Nephron progenitor cell (in vitro differentiated cells): ENCODE data around the gene CCDC82.

ENCODE experiments used
- DNase-seq: peaks from one replicate; pipeline ENCODE4 v3.0.0; 2021
- H3K27ac Mint-ChIP-seq: 2 replicates; pipeline ENCODE4 v1.8.0; 2021; ENCODE audit warnings: mild to moderate bottlenecking, moderate library complexity, mixed read lengths
- H3K27me3 Mint-ChIP-seq: 2 replicates; pipeline ENCODE4 v1.8.0; 2021; ENCODE audit warnings: mild to moderate bottlenecking, low read depth, mixed read lengths; ENCODE audit not compliant: poor library complexity
- H3K36me3 Mint-ChIP-seq: 2 replicates; pipeline ENCODE4 v1.8.0; 2021; ENCODE audit warnings: low read depth, mixed read lengths
- H3K4me1 Mint-ChIP-seq: 2 replicates; pipeline ENCODE4 v1.8.0; 2021; ENCODE audit warnings: mixed read lengths
- H3K4me3 Mint-ChIP-seq: 2 replicates; pipeline ENCODE4 v1.8.0; 2021; ENCODE audit warnings: mild to moderate bottlenecking, moderate library complexity, mixed read lengths
- H3K9me3 Mint-ChIP-seq: 2 replicates; pipeline ENCODE4 v1.8.0; 2021; ENCODE audit warnings: mild to moderate bottlenecking, moderate library complexity, mixed read lengths
- CTCF ChIP-seq: fragments of 200-600 bp; sonication (generic); IDR thresholded peaks from 2 replicates; pipeline ENCODE4 v1.5.0; 2021; ENCODE audit warnings: antibody characterized with exemption

CCDC82 gene

GRCh38 chr11:96367342-96367741 is 22.4 kb downstream of the CCDC82 start:
- Mint-ChIP-seq H3K4me1 (no peaks in the 10 kb centered on the region), H3K27ac (no peak overlapping the region), H3K27me3 (no peaks in the 10 kb centered on the region), H3K9me3 (peaks cover 24% of the 10 kb centered on the region), H3K4me3 (no peak overlapping the region), H3K36me3 (peaks cover 55% of the 10 kb centered on the region)
- no peak for TF ChIP-seq CTCF
- DNase-seq: no peak

- H3K36me3 Mint-ChIP-seq: peaks cover 45% of the 10 kb centered on the region
- no peak for TF ChIP-seq CTCF
- no peaks in the 10 kb centered on the region for H3K27me3 Mint-ChIP-seq
- H3K9me3 Mint-ChIP-seq: peaks cover 24% of the 10 kb centered on the region
- H3K27ac Mint-ChIP-seq: no peak overlapping the region
- no peaks in the 10 kb centered on the region for H3K4me1 Mint-ChIP-seq
- DNase-seq: no peak
- no peak overlapping the region for H3K4me3 Mint-ChIP-seq
Observed at GRCh38 chr11:96366024-96366423, 23.7 kb downstream of the CCDC82 start.

DNA sequence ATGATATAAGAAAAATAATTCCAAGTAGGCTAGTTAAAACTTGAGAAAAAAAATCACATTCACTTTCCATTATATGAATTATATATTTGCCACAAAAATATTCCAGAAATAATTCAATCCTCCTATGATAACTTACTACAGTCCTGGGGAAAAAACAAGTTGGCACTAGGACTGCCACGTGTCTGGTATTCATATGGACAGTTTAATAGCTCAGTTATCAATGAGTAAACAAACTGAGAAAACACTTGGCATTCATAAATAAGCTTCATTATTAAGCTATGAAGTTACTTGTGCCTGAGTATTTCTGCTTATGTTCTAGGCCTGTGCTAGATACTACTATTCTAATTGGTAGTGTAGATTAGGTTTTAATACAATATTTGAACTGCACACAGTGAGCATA is 24.2 kb downstream of the CCDC82 start:
- DNase-seq: no peak
- Mint-ChIP-seq H3K4me3 (no peak overlapping the region), H3K9me3 (peaks cover 24% of the 10 kb centered on the region), H3K4me1 (no peaks in the 10 kb centered on the region), H3K27ac (no peak overlapping the region), H3K36me3 (peaks cover 39% of the 10 kb centered on the region), H3K27me3 (no peaks in the 10 kb centered on the region)
- TF ChIP-seq CTCF: no peak

DNA sequence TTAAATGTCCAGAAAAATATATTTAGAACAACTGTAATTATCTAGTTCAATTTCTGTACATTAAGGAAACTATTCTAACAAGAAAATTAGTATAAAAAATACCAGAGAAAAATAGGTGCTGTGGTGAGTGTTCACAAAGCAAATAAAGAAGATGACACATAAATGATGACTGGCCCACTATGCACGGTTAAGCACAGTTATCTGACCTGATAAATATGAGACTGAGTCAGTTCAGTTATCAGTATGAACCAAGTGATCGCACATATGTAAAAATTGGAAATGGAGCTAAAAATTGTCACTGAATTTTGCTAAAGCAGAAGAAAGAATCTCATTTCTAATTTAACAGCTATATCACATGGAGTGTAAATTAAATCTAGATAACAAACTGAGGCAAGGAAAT is 27.9 kb downstream of the CCDC82 start:
- no peak for TF ChIP-seq CTCF
- Mint-ChIP-seq H3K36me3 (peaks cover 22% of the 10 kb centered on the region), H3K27me3 (no peaks in the 10 kb centered on the region), H3K27ac (no peak overlapping the region), H3K4me1 (no peaks in the 10 kb centered on the region), H3K9me3 (no peaks in the 10 kb centered on the region), H3K4me3 (no peak overlapping the region)
- DNase-seq: no peak

DNA sequence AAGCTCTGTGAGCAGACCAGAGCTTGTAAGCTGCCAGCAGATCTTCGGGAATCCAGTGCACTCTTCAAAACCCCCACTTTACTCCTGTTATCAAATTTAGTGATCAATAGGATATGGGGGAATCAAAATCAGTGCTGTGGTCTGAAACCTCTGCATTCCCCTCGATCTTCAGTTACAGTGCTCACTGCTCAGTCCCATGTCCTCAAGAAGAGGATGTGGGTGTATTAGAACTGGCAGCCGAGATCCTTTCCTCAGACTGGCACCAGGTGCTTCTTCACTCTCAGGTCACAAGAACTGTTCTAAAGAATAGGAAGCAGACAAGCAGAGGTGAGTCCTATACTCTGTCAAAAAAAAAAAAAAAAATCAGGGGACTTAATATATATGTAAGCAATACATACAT is 31.4 kb downstream of the CCDC82 start:
- Mint-ChIP-seq H3K36me3 (peaks cover 49% of the 10 kb centered on the region), H3K9me3 (no peaks in the 10 kb centered on the region), H3K27ac (peak overlapping the region; percentile 29), H3K4me1 (no peaks in the 10 kb centered on the region), H3K4me3 (no peak overlapping the region), H3K27me3 (no peaks in the 10 kb centered on the region)
- no peak for TF ChIP-seq CTCF
- DNase-seq: no peak

- H3K27me3 Mint-ChIP-seq: no peaks in the 10 kb centered on the region
- TF ChIP-seq CTCF: no peak
- no peaks in the 10 kb centered on the region for H3K4me1 Mint-ChIP-seq
- no peaks in the 10 kb centered on the region for H3K9me3 Mint-ChIP-seq
- no peak overlapping the region for H3K4me3 Mint-ChIP-seq
- peaks cover 49% of the 10 kb centered on the region for H3K36me3 Mint-ChIP-seq
- no peak for DNase-seq
- no peak overlapping the region for H3K27ac Mint-ChIP-seq
Observed at GRCh38 chr11:96357794-96358193, 31.9 kb downstream of the CCDC82 start.
